ENCODE results near the gene S1PR5.

S1PR5 gene

GRCh38 chr19:10517361-10517759, at the start of gene S1PR5:
S1PR5 (minus strand) TSS chr19:10517447; CDS start chr19:10515011, 2,436 bp downstream.
- Histone ChIP-seq H3K36me3 (replicated peaks) (no peaks in the 10 kb centered on the region), H3K27me3 (replicated peaks) (peaks cover 4% of the 10 kb centered on the region), H3K27ac (no peak within 1 kb of the TSS), H3K4me3 (ENCODE audit: low read depth, low read length) (peak within 1 kb of the TSS; percentile 49)
- TF ChIP-seq CTCF (IDR thresholded peaks at IDR 0.05; ENCODE audit: low read depth, low read length, missing control alignments) = no peak
- in situ Hi-C loops (cut with HindIII; ENCODE audit: low pct_ligation_motif_present, low sequenced_read_pairs) = no loop called here
- no peak for DNase-seq

- no peaks in the 10 kb centered on the region for H3K36me3 ChIP-seq (replicated peaks)
- no peak overlapping the region for H3K4me3 ChIP-seq (ENCODE audit: low read depth, low read length)
- in situ Hi-C loops (cut with HindIII; ENCODE audit: low pct_ligation_motif_present, low sequenced_read_pairs) = no loop called here
- peak overlapping the region; percentile 34 for H3K27ac ChIP-seq
- no peak for TF ChIP-seq CTCF (IDR thresholded peaks at IDR 0.05; ENCODE audit: low read depth, low read length, missing control alignments)
- DNase-seq = no peak
- no peaks in the 10 kb centered on the region for H3K27me3 ChIP-seq (replicated peaks)
Measured at GRCh38 chr19:10566658-10567410, 49.6 kb upstream of the S1PR5 start.

- TF ChIP-seq CTCF (IDR thresholded peaks at IDR 0.05; ENCODE audit: low read depth, low read length, missing control alignments) = no peak
- peaks cover 2% of the 10 kb centered on the region for H3K36me3 ChIP-seq (replicated peaks)
- in situ Hi-C loops (cut with HindIII; ENCODE audit: low pct_ligation_motif_present, low sequenced_read_pairs) = no loop called here
- H3K4me3 ChIP-seq (ENCODE audit: low read depth, low read length) = peak overlapping the region; percentile 90
- peak overlapping the region; percentile 34 for H3K27ac ChIP-seq
- no peaks in the 10 kb centered on the region for H3K27me3 ChIP-seq (replicated peaks)
- no peak for DNase-seq
Measured at GRCh38 chr19:10566408-10566657, 49.1 kb upstream of the S1PR5 start.

GRCh38 chr19:10565567-10566407, 48.5 kb upstream of the S1PR5 start, which contains the start of gene KRI1:
KRI1 (minus strand) TSS chr19:10566010; CDS start chr19:10565999, 11 bp downstream.
- peak within 1 kb of the TSS; percentile 34 for H3K27ac ChIP-seq
- no peak for TF ChIP-seq CTCF (IDR thresholded peaks at IDR 0.05; ENCODE audit: low read depth, low read length, missing control alignments)

GRCh38 chr19:10565028-10565566, 47.9 kb upstream of the S1PR5 start:
- peak overlapping the region; percentile 17 for H3K27ac ChIP-seq
- H3K36me3 ChIP-seq (replicated peaks) = peaks cover 12% of the 10 kb centered on the region
- in situ Hi-C loops (cut with HindIII; ENCODE audit: low pct_ligation_motif_present, low sequenced_read_pairs) = no loop called here
- H3K27me3 ChIP-seq (replicated peaks) = no peaks in the 10 kb centered on the region
- H3K4me3 ChIP-seq (ENCODE audit: low read depth, low read length) = peak overlapping the region; percentile 90
- peak; percentile 24 for DNase-seq
- peak; percentile 57 for TF ChIP-seq CTCF (IDR thresholded peaks at IDR 0.05; ENCODE audit: low read depth, low read length, missing control alignments)

More at GRCh38 chr19:10565567-10566407, 48.5 kb upstream of the S1PR5 start, which contains the start of gene KRI1:
- in situ Hi-C loops (cut with HindIII; ENCODE audit: low pct_ligation_motif_present, low sequenced_read_pairs) = no loop called here
- Histone ChIP-seq H3K36me3 (replicated peaks) (peaks cover 5% of the 10 kb centered on the region), H3K4me3 (ENCODE audit: low read depth, low read length) (peak within 1 kb of the TSS; percentile 90), H3K27me3 (replicated peaks) (no peaks in the 10 kb centered on the region)
- peak; percentile 96 for DNase-seq

Data from brain microvascular endothelial cell (primary cell).